ENCODE measurements around the gene TMEM190.

TMEM190 gene

GRCh38 chr19:55365964-55366363 is 10.7 kb upstream of the TMEM190 start:
- Histone ChIP-seq H3K9me3 (ENCODE audit: severe bottlenecking) (no peaks in the 10 kb centered on the region), H3K4me3 (ENCODE audit: severe bottlenecking) (no peak overlapping the region), H3K27ac (ENCODE audit: poor library complexity, severe bottlenecking) (no peak overlapping the region), H3K27me3 (ENCODE audit: insufficient read depth, poor library complexity, severe bottlenecking) (no peaks in the 10 kb centered on the region), H3K4me1 (ENCODE audit: insufficient read depth, poor library complexity, severe bottlenecking) (no peaks in the 10 kb centered on the region), H3K36me3 (ENCODE audit: low read depth) (no peaks in the 10 kb centered on the region)
- no peak for DNase-seq (ENCODE audit: low spot score)
- no peak for TF ChIP-seq CTCF (IDR thresholded peaks at IDR 0.05; ENCODE audit: poor library complexity, severe bottlenecking)
- no peak for ATAC-seq (ENCODE audit: low read depth)

GRCh38 chr19:55366790-55367189 is 9.8 kb upstream of the TMEM190 start:
- Histone ChIP-seq H3K27me3 (ENCODE audit: insufficient read depth, poor library complexity, severe bottlenecking) (no peaks in the 10 kb centered on the region), H3K36me3 (ENCODE audit: low read depth) (no peaks in the 10 kb centered on the region), H3K27ac (ENCODE audit: poor library complexity, severe bottlenecking) (no peak overlapping the region), H3K4me1 (ENCODE audit: insufficient read depth, poor library complexity, severe bottlenecking) (no peaks in the 10 kb centered on the region), H3K4me3 (ENCODE audit: severe bottlenecking) (no peak overlapping the region), H3K9me3 (ENCODE audit: severe bottlenecking) (no peaks in the 10 kb centered on the region)
- no peak for TF ChIP-seq CTCF (IDR thresholded peaks at IDR 0.05; ENCODE audit: poor library complexity, severe bottlenecking)
- ATAC-seq (ENCODE audit: low read depth): no peak
- DNase-seq (ENCODE audit: low spot score): no peak

GRCh38 chr19:55368106-55368505 is 8.5 kb upstream of the TMEM190 start:
- peaks cover 8% of the 10 kb centered on the region for H3K4me1 ChIP-seq (ENCODE audit: insufficient read depth, poor library complexity, severe bottlenecking)
- H3K36me3 ChIP-seq (ENCODE audit: low read depth): no peaks in the 10 kb centered on the region
- no peaks in the 10 kb centered on the region for H3K27me3 ChIP-seq (ENCODE audit: insufficient read depth, poor library complexity, severe bottlenecking)
- peak overlapping the region; percentile 48 for H3K27ac ChIP-seq (ENCODE audit: poor library complexity, severe bottlenecking)
- DNase-seq (ENCODE audit: low spot score) (no peak), ATAC-seq (ENCODE audit: low read depth) (no peak)
- no peak overlapping the region for H3K4me3 ChIP-seq (ENCODE audit: severe bottlenecking)
- no peak for TF ChIP-seq CTCF (IDR thresholded peaks at IDR 0.05; ENCODE audit: poor library complexity, severe bottlenecking)
- H3K9me3 ChIP-seq (ENCODE audit: severe bottlenecking): no peaks in the 10 kb centered on the region

GRCh38 chr19:55368701-55369563 is 7.7 kb upstream of the TMEM190 start:
- no peaks in the 10 kb centered on the region for H3K9me3 ChIP-seq (ENCODE audit: severe bottlenecking)
- no peaks in the 10 kb centered on the region for H3K27me3 ChIP-seq (ENCODE audit: insufficient read depth, poor library complexity, severe bottlenecking)
- H3K4me3 ChIP-seq (ENCODE audit: severe bottlenecking): peak overlapping the region; percentile 26
- ATAC-seq (ENCODE audit: low read depth): peak; percentile 22; the same call in 2 of the 3 replicates
- H3K27ac ChIP-seq (ENCODE audit: poor library complexity, severe bottlenecking): peak overlapping the region; percentile 48
- no peaks in the 10 kb centered on the region for H3K36me3 ChIP-seq (ENCODE audit: low read depth)
- TF ChIP-seq CTCF (IDR thresholded peaks at IDR 0.05; ENCODE audit: poor library complexity, severe bottlenecking): no peak
- peak; percentile 68 for DNase-seq (ENCODE audit: low spot score)
- peaks cover 8% of the 10 kb centered on the region for H3K4me1 ChIP-seq (ENCODE audit: insufficient read depth, poor library complexity, severe bottlenecking)
